GM18520 (cell line): Measurements from ENCODE around the gene CCDC9.
"Not testable (repeated sequence)": the region's sequence is repeated elsewhere in the genome, so short reads cannot be mapped to it uniquely, and the experiment has no call there.

Experiments
- ATAC-seq: cut with Tn5 transposase; IDR thresholded peaks from one replicate; pipeline ENCODE4 v1.9.1; 2021; ENCODE audit not compliant: unreplicated experiment

CCDC9 gene

DNA sequence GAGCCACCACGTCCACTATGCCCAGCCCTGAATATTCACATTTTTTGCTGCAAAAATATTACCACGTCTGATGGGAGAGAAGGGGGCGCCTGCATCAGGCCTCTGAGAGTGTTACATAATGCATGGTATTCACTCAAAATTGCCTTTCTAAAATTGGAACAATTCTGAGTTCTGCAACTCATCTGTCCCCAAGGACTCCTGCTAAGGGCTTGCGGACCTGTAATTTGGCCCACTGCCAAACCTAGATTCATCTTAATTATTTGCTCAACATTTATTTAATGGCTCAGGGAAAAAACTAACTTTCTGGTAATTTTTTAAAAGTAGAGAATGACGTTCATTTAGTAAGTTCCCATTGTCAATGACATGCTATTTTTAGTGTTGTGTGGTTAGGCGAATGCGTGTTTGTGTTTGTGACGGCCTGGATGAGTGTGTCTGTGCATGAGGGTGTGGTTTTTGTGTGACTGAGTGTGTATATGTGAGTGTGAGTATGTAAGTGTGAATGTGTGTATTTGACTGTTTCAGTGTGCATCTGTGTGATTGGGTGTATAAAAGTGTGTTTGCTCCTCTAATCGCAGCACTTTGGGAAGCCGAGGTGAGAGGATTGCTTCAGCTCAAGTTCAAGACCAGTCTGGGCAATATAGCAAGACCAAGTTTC is 27.2 kb downstream of the CCDC9 start:
- no peak for ATAC-seq

DNA sequence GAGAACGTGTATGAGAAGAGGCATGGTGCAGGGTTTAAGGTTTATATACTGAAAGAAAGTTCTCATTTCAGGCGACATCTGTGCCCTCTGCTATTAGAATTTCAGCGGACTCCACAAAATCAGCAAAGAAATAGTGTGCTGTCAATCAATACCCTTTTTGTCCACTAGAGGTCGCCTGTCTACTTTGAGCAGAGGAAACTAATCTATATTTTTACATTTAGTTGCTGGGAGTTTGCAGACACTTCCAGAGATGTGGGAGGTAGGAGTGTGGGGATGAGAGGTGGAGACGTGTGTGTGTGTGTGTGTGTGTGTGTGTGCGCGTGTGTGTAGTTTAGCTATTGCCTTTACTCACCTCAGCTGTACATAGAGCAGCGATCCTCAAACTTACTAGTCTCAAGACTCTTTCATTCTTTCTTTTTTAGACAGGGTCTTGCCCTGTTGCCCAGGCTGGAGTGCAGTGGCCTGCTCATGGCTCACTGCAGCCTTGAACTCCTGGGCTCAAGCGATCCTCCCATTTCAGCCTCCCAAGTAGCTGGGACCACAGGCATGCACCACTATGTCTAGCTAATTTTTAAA is 28.1 kb downstream of the CCDC9 start:
- ATAC-seq, result no peak

DNA sequence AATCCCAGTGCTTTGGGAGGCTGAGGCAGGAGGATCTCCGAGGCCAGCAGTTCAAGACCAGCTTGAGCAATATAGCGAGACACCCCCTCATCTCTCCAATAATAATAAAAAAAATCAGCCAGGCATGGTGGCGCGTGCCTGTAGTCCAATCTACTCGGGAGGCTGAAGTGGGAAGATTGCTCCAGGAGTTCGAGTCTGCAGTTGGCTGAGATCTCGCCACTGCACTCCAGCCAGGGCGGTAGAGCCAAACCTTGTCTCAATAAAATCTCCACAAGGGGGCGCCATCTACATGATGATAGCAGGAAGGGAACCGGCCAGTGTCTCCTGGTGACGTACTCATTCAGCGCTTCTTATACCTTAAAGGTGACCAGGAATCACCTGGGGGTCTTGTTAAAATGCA is 39.7 kb downstream of the CCDC9 start:
- ATAC-seq, result no peak

DNA sequence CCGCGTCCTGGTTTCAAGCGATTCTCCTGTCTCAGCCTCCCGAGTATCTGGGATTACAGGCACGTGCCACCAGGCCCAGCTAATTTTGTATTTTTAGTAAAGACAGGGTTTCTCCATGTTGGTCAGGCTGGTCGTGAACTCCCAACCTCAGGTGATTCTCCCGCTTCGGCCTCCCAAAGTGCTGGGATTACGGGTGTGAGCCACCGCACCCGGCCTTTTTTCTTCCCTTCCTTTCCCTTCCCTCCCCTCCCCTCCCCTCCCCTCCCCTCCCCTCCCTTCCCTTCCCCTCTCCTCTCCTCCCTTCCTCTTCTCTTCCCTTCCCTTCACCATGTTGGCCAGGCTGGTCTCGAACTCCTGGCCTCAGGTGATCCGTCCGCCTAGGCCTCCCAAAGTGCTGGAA is 44.5 kb downstream of the CCDC9 start:
- not testable (repeated sequence) for ATAC-seq

DNA sequence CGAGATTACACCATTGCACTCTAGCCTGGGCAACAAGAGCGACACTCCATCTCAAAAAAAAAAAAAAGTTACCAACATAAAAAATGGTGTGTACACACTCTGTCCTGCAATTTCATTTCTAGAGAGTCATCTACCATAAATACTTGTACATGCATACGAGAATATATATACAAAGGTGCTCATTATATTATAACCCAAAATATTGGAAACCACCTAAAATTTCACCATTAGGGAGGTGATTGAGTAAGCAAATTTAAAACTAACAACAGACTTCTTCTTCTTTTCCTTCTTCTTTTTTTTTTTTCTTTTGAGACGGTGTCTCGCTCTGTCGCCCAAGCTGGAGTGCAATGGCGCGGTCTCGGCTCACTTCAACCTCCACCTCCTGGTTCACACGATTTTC is 45.9 kb downstream of the CCDC9 start:
- no peak for ATAC-seq

DNA sequence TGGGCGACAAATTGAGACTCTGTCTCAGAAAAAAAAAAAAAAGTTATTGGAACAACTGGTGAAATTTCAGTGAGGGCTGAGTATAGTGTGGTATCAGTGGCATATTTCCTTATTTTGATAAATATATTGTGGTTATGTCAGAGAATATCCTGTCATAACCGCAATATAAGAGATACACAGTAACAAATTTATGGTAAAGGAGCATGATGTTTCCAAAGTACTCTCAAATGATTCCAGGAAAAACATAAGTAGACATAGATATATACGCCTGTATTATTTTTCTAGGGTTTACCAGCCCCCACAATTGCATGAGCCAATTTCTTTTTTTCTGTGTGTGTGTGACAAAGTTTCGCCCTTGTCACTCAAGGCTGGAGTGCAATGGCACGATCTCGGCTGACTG is 47.6 kb downstream of the CCDC9 start:
- ATAC-seq, result no peak

DNA sequence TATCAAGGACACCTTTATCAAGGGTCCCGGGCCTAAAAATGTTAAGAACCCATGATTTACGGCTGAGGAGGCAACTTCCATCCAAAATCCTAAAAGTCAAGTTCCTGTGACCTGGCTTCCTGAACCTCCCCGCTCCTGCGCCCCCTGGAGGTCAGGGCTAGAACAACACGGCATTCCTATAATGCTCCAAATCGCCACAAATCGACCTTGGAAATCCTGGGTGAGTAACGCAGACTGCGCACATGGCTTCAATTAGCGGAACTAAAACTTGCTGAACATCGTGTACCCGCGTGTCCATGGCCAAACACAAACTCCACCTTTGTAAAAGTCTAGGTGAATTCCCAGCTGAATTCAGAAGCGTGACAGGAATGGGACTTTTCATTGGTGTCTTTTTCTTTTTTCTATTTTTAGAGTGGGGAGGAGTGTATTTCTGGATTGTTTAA is 49.0 kb downstream of the CCDC9 start:
- no peak for ATAC-seq

DNA sequence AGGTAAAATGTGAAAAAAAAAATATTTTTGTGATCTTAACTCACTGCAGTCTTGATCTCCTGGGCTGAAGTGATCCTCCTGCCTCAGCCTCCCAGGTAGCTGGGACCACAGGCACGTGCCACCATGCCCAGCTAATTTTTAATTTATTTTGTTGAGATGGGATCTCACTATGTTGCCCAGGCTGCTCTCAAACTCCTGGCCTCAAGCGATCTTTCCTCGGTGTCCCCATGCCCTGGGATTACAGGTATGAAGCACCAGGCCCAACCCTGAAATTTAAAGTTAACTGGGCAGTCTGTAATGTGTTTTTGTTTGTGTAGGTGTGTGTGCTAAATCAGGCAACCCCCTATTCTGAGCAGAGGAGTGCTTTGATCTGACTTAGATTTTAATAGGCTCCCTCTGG is 50.0 kb downstream of the CCDC9 start:
- no peak for ATAC-seq

DNA sequence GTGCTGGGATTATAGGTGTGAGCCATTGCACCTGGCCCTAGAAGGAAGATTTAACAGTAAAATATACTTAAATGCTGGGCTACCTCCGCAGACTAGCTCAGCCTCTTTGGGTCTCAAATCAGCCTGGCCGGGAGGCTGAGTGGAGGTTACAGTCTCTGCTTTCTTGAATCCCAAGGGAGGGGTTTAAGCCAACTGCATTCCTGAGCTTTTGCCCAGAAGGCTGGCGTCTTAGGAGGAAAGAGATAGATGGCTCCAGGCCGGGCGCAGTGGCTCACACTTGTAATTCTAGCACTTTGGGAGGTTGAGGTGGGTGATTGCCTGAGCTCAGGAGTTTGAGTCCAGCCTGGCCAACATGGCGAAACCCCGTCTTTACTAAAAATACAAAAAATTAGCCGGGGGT is 52.7 kb downstream of the CCDC9 start:
- no peak for ATAC-seq

DNA sequence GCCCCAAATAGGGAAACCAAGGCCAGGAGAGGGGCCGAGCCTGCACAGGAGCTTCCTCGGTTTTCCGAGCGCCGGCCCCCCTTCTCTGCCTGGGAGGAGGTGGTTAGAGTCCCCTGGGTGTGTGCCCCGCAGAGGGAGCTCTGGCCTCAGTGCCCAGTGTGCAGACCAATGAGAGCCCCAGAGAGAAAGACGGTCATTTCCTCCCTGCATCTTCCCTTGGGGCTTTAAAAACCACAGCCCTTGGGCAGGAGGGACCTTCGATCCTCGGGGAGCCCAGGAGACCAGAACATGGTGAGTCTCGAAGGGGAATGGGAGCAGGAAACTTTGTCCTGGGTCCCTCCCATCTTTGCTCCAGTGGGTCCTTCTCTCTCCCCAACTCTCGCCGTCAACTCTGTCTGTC is 53.3 kb downstream of the CCDC9 start, which contains the start of gene C5AR1:
Gene C5AR1 (plus strand): TSS at position 254 of the 400 bp plus-strand sequence. CDS start 35 bp downstream, at position 289.
- no peak for ATAC-seq

DNA sequence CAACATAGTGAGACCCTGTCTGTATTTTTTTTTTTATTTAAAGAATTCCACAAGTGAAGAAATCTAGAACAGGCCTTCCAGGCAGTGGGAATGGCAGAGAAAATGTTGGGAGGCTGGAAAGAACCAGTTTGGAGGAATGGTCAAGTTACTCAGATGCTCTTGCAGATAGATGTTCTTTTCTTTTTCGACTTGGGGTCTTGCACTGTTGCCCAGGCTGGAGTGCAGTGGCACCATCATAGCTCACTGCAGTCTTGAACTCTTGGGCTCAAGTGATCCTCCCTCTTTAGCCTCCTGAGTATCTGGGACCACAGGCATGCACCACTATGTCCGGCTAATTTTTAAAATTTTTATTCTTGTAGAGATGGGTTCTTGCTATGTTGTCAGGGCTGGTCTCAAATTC is 54.0 kb downstream of the CCDC9 start:
- ATAC-seq, result no peak

DNA sequence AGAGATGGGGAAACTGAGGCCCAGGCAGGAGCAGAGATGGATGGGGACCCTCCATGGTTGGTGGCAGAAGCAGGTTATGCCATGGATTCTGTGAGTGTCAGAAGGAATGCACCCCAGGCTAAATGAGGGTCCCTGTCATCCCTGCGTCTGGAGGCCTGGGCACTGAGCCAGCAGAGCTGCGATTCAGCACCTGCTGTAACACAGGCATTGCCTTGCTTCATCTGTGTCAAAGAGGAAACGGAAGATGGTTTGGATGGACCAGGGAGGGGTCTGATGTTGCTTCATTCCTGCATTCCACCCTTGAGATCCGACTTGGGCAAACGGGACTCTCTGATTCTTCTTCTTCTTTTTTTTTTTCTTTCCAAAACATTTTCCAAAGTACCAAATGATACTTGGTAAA is 54.5 kb downstream of the CCDC9 start:
- ATAC-seq, result no peak

DNA sequence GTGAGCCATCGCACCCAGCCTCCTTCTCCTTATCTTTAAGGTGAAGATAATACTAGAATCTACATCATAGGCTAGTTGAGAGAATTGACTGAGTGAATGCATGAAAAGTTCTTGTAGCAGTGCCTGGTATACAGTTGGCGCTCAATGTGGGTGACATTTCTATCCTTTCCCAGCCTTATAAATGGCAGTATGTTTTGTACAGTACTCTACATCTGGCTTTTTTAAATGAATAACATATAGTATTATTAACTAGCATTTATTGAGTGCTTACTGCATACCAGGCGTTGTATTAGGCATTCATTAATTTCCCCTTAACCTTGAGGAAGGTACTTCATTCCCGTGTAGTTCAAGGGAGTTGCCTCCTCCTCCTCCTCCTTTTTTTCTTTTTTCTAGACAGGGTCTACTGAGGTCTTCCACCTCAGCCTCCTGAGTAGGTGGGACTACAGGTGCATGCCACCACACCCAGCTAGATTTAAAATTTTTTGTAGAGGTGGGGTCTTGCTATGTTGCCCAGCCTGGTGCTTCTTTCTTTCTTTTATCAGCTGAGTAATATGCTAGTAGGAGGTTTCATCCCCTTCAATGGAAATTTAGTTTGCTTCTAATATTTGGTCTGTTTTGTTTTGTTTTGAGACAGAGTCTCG is 56.2 kb downstream of the CCDC9 start:
- no peak for ATAC-seq

DNA sequence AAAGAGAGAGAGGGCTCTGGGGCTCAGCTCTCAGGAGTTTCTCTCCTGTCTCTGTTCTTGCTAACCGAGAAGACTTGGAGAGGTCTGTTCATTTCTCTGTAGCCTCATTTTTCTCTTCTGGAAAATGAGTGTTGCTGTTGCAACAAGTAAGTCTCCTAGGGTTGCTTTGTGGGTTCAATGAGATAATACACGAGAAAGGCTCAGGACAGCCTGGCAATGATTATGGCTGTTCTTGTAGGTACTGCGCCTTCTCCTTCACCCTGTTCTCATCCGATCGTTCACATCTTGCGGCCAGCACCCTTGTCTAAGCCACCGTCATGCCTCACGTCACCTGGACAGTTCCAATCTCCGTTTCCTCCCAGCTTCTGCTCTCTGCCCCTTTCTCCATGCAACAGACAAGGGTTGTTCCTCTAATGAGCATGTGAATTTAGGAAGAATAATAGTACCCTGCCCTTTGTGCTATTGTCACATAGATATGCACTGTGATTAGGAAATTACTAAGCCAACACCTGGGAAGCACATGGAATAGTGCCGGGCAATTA is 57.5 kb downstream of the CCDC9 start:
- ATAC-seq, result no peak

DNA sequence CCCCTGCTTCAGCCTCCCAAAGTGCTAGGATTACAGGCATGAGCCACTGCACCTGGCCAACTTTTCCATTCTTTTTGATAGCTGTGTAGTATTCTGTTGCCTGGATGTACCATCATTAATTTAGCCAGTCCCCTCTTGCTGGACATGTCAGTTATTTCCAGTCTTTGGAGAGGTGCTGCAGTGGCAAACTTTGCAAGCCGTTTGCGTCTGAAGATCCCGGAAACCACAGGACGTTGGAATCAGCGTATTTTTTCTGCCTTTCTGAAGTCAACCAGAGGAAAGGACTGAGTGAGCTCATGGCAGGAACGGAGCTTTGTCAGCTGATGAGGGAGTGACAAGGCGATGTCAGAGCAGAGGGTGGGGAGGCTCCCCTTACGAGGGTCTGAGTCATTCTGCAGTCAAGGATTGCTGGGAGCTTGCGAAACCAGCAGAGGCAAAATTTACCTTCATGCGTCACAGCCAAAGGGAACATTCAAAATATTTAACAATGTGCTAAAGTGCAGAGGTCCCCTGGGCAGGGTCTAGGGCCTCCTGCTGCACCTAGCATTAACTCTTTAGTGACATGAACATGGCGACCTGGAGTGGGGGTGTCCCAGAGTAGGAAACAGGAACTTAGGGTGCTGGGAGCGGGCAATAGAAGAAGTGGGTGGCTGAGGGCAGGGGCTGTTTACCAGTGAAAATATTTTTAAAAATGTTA is 58.9 kb downstream of the CCDC9 start:
- no peak for ATAC-seq

DNA sequence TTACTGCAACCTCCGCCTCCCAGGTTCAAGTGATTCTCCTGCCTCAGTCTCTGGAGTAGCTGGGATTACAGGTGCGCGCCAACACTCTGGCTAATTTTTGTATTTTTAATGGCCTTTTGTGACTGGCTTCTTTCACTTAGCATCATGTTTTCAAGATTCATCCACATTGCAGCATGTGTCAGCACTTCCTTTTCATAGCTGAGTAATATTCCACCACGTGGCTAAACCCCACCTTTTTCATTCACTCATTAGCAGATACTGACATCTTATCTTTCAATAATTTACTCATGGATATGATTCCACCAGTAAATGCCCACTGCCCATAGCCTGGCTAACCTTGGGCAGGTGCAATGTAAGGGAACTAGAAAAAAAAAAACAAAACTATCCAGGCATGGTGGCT is 60.2 kb downstream of the CCDC9 start:
- no peak for ATAC-seq

DNA sequence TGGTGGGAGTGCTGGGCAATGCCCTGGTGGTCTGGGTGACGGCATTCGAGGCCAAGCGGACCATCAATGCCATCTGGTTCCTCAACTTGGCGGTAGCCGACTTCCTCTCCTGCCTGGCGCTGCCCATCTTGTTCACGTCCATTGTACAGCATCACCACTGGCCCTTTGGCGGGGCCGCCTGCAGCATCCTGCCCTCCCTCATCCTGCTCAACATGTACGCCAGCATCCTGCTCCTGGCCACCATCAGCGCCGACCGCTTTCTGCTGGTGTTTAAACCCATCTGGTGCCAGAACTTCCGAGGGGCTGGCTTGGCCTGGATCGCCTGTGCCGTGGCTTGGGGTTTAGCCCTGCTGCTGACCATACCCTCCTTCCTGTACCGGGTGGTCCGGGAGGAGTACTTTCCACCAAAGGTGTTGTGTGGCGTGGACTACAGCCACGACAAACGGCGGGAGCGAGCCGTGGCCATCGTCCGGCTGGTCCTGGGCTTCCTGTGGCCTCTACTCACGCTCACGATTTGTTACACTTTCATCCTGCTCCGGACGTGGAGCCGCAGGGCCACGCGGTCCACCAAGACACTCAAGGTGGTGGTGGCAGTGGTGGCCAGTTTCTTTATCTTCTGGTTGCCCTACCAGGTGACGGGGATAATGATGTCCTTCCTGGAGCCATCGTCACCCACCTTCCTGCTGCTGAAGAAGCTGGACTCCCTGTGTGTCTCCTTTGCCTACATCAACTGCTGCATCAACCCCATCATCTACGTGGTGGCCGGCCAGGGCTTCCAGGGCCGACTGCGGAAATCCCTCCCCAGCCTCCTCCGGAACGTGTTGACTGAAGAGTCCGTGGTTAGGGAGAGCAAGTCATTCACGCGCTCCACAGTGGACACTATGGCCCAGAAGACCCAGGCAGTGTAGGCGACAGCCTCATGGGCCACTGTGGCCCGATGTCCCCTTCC is 63.9 kb downstream of the CCDC9 start:
- ATAC-seq, result no peak
